VCaP (cell line): Measurements from ENCODE around the gene ENSA.
"Not testable (repeated sequence)": the region's sequence is repeated elsewhere in the genome, so short reads cannot be mapped to it uniquely, and the experiment has no call there.

Experiments used
- H3K27ac ChIP-seq: fragments of 450-650 bp; 2 replicates; pipeline ENCODE4 v1.5.1; 2017
- TF ChIP-seq, protein P1 (sequence below): fragments of 450-650 bp; conservative IDR thresholded peaks from 2 replicates; pipeline ENCODE4 v1.5.1; 2017; ENCODE audit warnings: mild to moderate bottlenecking, moderate library complexity

The ENSA gene

DNA sequence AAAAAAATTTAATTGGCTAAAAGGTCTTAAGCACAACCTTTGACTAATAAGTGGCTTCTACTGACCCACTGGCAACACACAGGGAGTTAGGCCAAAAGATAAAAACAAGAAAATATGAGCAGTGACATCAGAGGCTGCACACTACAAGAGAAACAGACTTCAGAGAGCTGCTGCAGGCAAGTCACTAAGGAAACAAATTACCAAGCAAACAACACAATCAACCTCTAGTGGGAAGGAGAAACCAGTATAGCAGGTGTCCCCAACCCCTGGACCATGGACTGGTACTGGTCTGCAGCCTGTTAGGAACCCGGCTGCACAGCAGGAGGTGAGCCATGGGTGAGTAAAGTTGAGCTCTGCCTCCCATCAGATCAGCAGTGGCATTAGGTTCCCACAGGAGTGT is 20.8 kb upstream of the ENSA start:
- peak overlapping the region; percentile 55 for H3K27ac ChIP-seq

DNA sequence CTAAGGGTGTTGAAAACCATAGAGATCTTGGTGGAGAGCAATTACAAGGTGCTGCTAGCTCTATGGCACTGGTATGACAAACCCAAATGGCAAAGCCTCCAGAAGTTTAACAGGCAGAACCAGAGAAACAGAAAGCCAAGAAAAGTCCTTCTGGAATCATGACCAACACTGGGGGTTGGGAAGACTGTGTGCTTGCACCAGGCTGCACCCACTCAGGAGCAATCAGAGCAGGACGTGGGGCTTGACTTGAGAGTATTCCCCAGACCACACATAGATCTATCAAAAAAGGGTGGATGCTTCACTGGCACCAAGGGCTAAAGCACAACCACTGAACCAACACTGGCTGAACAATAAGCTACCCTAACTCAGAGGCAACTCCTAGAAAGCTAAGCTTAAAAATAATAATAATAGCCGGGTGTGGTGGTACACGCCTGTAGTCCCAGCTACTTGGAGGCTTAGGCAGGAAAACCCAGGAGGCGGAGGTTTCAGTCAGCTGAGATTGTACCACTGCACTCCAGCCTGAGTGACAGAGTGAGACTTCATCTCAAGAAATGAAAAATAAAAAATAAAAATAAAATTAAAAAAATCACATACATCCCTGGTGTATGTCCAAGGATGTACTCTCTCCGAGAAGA is 20.1 kb upstream of the ENSA start:
- peak overlapping the region; percentile 55 for H3K27ac ChIP-seq
- TF ChIP-seq, protein P1, sequence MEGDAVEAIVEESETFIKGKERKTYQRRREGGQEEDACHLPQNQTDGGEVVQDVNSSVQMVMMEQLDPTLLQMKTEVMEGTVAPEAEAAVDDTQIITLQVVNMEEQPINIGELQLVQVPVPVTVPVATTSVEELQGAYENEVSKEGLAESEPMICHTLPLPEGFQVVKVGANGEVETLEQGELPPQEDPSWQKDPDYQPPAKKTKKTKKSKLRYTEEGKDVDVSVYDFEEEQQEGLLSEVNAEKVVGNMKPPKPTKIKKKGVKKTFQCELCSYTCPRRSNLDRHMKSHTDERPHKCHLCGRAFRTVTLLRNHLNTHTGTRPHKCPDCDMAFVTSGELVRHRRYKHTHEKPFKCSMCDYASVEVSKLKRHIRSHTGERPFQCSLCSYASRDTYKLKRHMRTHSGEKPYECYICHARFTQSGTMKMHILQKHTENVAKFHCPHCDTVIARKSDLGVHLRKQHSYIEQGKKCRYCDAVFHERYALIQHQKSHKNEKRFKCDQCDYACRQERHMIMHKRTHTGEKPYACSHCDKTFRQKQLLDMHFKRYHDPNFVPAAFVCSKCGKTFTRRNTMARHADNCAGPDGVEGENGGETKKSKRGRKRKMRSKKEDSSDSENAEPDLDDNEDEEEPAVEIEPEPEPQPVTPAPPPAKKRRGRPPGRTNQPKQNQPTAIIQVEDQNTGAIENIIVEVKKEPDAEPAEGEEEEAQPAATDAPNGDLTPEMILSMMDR: no peak

More for the DNA sequence above, 20.8 kb upstream of the ENSA start:
- TF ChIP-seq, protein P1: no peak

DNA sequence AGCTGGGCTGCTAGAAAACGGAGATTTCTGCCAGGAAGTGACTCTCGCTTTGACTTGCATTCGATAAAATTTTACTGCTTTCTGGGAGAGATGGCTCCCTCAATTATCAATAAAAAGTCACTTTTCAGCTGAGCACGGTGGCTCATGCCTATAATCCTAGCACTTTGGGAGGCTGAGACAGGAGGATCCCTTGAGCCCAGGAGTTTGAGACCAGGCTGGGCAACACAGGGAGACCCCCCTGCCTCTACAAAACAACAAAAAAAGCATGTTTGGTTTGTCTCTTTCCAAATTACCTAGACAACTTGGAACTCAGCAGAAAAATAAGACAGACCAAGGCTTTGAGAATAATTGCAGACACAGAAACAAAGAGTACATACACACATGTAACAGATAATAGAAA is 12.9 kb upstream of the ENSA start:
- TF ChIP-seq, protein P1: no peak
- H3K27ac ChIP-seq: no peak overlapping the region

DNA sequence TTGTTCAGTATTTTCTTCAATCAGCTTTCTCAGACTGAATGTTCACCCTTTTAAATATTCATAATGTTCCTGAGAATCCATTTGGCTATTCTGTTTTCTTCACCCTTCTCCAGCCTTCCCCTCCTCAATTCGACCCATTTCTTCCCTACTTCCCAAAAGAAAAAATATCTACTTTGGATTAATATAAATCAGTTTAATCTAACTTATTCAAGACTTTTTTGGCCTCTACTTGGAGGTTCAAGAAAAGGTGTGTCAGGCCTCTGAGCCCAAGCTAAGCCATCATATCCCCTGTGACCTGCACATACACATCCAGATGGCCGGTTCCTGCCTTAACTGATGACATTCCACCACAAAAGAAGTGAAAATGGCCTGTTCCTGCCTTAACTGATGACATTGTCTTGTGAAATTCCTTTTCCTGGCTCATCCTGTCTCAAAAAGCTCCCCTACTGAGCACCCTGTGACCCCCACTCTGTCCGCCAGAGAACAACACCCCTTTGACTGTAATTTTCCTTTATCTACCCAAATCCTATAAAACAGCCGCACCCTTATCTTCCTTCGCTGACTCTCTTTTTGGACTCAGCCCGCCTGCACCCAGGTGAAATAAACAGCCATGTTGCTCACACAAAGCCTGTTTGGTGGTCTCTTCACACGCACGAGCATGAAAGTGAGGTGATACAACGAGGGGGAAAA is 11.9 kb upstream of the ENSA start:
- not testable (repeated sequence) for H3K27ac ChIP-seq

DNA sequence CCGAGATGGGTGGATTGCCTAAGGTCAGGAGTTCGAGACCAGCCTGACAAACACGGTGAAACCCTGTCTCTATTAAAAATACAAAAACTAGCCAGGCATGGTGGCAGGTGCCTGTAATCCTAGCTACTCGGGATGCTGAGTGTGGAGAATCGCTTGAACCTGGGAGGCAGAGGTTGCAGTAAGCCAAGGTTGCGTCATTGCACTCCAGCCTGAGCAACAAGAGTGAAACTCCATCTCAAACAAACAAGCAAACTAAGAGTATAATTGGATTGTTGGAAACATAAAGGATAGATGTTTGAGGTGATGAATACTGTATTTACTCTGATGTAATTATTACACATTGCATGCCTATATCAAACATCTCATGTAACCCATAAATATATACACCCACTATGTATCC is 9.0 kb upstream of the ENSA start:
- not testable (repeated sequence) for H3K27ac ChIP-seq

DNA sequence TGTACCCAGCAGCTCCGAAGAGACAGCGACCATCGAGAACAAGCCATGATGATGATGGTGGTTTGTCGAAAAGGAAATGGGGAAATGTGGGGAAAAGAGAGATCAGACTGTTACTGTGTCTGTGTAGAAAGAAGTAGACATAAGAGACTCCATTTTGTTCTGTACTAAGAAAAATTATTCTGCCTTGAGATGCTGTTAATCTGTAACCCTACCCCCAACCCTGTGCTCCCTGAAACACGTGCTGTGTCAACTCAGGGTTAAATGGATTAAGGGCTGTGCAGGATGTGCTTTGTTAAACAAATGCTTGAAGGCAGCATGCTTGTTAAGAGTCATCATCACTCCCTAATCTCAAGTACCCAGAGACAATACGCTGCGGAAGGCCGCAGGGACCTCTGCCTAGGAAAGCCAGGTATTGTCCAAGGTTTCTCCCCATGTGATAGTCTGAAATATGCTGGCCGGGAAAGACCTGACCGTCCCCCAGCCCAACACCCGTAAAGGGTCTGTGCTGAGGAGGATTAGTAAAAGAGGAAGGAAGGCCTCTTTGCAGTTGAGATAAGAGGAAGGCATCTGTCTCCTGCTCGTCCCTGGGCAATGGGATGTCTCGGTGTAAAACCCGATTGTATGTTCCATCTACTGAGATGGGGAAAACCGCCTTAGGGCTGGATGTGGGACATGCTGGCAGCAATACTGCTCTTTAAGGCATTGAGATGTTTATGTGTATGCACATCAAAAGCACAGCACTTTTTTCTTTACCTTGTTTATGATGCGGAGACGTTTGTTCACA is 5.6 kb upstream of the ENSA start:
- H3K27ac ChIP-seq: not testable (repeated sequence)

DNA sequence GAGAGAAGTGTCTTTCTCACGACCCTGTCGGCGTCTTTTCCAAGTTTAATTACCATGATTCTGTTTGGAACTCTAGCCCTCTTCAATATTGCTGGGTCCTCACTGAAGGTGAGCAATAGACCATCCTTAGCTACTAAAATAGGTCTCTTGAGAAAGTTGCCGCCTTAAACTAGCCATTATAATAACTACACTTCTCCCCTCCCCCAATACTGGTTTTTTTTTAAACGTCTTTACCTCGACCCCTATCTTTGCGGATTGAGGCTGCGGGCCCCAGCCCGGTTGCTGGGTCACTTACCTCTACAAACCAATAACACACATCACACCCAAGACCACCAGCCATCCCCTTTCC is 672 bp downstream of the ENSA start:
- H3K27ac ChIP-seq: peak overlapping the region; percentile 95
- TF ChIP-seq, protein P1: no peak

DNA sequence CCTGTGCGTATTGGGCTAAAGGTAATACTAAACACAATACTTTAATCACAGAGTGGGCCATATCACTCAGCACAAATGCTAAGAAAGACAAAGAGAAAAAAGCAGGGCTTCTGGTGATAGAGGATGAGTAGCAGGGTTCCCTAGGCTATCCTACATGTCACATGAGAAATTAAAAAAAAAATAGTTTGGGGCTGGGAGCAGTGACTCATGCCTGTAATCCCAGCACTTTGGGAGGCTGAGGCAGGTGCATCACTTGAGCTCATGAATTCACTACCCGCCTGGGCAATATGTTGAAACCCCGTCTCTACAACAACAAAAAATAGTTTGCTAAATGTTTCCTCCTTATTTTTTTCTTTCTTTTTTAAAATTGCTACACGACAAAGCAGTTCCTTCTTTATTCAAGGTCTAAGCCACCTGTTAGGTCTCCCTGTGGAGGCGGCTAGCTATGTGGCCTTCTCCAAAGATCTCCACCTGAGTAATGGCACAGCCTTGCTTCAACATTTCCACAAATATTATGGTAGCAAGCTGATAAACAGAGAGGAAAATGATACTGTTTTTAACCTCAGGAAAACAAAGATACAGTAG is 1.5 kb downstream of the ENSA start:
- TF ChIP-seq, protein P1: no peak
- H3K27ac ChIP-seq: peak overlapping the region; percentile 95; the same call in 1 of the 2 replicates

DNA sequence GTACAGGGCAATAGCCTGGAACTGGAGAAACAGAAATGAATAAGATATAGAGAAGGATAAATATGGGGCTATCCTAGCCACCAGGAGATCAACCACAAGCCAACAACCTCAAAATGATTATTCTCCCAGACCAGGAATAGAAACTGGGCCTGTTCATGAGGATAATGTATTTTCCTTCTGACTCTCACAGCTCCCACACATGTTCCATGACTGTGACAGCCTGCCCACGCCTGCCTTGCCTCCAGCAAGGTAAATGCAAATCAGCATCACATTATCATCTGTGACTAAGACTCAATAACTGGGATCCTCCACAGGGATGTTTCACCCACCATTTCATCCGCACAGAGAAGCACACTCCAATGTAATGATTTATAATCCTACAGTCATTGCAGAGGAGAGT is 3.3 kb downstream of the ENSA start:
- TF ChIP-seq, protein P1: no peak
- no peak overlapping the region for H3K27ac ChIP-seq

DNA sequence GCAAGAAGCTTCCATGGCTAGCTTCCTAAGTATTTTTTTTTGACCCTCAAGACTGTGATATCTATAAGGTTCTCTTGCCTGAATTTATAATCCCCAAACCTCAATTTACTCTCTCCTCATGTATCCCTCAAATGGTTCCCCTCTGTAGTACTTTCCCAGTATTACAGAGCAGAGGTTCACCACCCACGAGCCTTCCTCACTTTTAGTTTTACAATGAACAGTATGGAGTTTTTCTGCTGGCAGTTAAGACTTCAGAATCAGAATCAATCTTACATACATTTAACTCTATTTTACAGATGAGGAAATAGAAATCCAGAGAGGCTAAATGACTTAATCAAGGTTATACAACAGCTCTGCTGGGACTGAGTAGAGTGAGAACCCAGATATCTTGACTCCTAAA is 4.9 kb downstream of the ENSA start:
- not testable (repeated sequence) for H3K27ac ChIP-seq

DNA sequence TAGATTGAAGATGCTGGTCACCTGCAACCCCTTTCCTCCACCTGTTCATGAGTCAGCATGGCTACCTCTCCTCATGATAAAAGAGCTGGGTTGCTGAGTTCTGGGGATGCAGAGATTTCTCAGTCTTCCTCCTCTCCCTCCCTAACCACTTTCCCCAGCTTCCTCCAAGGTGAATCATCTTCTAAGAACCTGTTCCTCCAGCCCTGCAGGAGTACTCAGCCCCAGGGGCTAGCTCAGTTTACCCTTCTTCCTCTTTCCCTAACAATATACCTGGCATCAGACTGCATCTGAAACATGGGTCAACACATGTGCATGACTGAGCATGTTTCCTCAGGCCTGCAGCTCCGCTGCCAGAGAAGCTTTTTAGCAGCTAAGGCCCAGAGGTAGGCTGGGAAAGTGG is 5.3 kb downstream of the ENSA start:
- H3K27ac ChIP-seq: not testable (repeated sequence)
